BLaER1 (cell line): Measurements from ENCODE around the gene RIN3.

Source experiments
- H3K27ac ChIP-seq: shearing (Covaris generic); formaldehyde crosslinking; 2 replicates; pipeline ENCODE4 v1.8.1; 2022
- H3K27me3 ChIP-seq: shearing (Covaris generic); formaldehyde crosslinking; 2 replicates; pipeline ENCODE4 v1.8.1; 2022
- H3K36me3 ChIP-seq: shearing (Covaris generic); formaldehyde crosslinking; 2 replicates; pipeline ENCODE4 v1.8.1; 2022
- H3K4me1 ChIP-seq: shearing (Covaris generic); formaldehyde crosslinking; 2 replicates; pipeline ENCODE4 v1.8.1; 2022
- H3K4me2 ChIP-seq: shearing (Covaris generic); formaldehyde crosslinking; 2 replicates; pipeline ENCODE4 v1.8.1; 2022
- H3K4me3 ChIP-seq: shearing (Covaris generic); formaldehyde crosslinking; 2 replicates; pipeline ENCODE4 v1.8.1; 2022
- H3K9ac ChIP-seq: shearing (Covaris generic); formaldehyde crosslinking; 2 replicates; pipeline ENCODE4 v1.8.1; 2022
- H3K9me3 ChIP-seq: shearing (Covaris generic); formaldehyde crosslinking; 2 replicates; pipeline ENCODE4 v1.8.1; 2022
- H4K20me1 ChIP-seq: shearing (Covaris generic); formaldehyde crosslinking; 2 replicates; pipeline ENCODE4 v1.8.1; 2022
- Cebpa-rat ChIP-seq: shearing (Covaris generic); IDR thresholded peaks from 2 replicates; pipeline ENCODE4 v1.8.1; 2022

The RIN3 gene

DNA sequence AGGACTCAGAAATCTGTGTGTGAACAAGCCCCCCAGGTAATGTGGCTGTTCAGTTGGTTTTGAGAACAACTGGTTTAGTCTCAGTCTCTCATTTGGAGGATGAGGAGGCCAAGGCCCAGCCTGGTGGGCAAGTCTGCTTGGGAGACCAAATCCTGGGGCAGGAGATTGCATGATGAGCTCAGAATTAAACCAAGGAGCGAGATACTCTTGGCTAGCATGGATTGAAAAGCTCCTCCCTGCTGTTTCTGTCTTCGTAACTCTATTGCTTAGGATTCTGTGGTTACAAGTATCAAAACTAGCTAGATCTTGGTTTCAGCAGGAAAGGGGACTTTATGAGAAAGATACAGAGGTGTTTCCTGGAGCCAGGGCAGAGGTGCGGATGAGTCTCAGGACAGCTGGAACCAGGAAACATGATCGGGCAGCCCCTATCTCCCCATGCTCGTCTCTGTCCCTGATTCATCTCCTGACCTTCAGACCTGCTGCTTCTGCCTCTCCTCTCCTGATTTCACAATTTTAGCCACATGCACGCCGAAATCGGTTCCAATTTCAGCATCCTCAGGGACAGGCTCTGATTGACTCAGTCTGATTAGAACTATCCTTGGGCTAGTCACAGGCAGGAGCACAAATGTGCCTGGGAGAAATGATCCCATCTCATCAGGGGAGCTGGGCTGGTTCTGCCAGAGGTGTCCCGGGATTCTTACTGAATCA, 40.2 kb upstream of the RIN3 start:
- H3K4me3 ChIP-seq: no peak overlapping the region
- H3K27ac ChIP-seq: no peak overlapping the region
- H4K20me1 ChIP-seq: no peaks in the 10 kb centered on the region
- TF ChIP-seq Cebpa-rat: no peak
- peaks cover 12% of the 10 kb centered on the region for H3K4me1 ChIP-seq
- H3K9me3 ChIP-seq: peaks cover 7% of the 10 kb centered on the region; the same call in 1 of the 2 replicates
- H3K4me2 ChIP-seq: peak overlapping the region; percentile 10
- no peaks in the 10 kb centered on the region for H3K27me3 ChIP-seq
- H3K9ac ChIP-seq: no peak overlapping the region
- H3K36me3 ChIP-seq: no peaks in the 10 kb centered on the region

GRCh38 chr14:92473969-92474535, 39.5 kb upstream of the RIN3 start:
- no peak overlapping the region for H3K9ac ChIP-seq
- no peak overlapping the region for H3K4me3 ChIP-seq
- H3K27ac ChIP-seq: no peak overlapping the region
- H3K9me3 ChIP-seq: peaks cover 5% of the 10 kb centered on the region; the same call in 1 of the 2 replicates
- no peaks in the 10 kb centered on the region for H4K20me1 ChIP-seq
- no peak for TF ChIP-seq Cebpa-rat
- H3K27me3 ChIP-seq: no peaks in the 10 kb centered on the region
- H3K4me1 ChIP-seq: peaks cover 12% of the 10 kb centered on the region
- no peak overlapping the region for H3K4me2 ChIP-seq
- H3K36me3 ChIP-seq: no peaks in the 10 kb centered on the region

DNA sequence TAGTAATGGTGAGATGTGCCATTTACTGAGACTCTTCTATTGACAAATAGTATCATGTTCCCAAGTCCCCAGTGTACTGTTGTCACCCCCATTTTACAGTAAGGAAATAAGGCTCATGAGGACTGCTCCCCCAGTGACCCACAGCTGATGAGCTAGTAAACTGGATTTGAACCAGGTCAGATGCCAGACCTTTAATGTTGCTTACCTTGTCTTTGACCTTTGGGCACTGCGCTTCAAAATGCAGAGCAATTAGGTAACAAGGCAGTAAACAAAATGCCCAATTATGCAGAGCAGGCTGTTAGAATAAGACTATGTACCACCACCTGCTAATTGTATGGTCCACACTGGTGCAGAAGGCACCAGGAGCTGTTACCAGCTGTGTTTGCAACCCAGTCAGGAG, 38.5 kb upstream of the RIN3 start:
- no peaks in the 10 kb centered on the region for H3K36me3 ChIP-seq
- no peaks in the 10 kb centered on the region for H4K20me1 ChIP-seq
- H3K4me2 ChIP-seq: no peak overlapping the region
- H3K9ac ChIP-seq: no peak overlapping the region
- no peak overlapping the region for H3K27ac ChIP-seq
- H3K4me3 ChIP-seq: no peak overlapping the region
- no peaks in the 10 kb centered on the region for H3K27me3 ChIP-seq
- peaks cover 12% of the 10 kb centered on the region for H3K4me1 ChIP-seq
- H3K9me3 ChIP-seq: 0 out of 2 replicates have a peak, but pooled peaks cover 3% of the 10 kb centered on the region
- TF ChIP-seq Cebpa-rat: no peak

DNA sequence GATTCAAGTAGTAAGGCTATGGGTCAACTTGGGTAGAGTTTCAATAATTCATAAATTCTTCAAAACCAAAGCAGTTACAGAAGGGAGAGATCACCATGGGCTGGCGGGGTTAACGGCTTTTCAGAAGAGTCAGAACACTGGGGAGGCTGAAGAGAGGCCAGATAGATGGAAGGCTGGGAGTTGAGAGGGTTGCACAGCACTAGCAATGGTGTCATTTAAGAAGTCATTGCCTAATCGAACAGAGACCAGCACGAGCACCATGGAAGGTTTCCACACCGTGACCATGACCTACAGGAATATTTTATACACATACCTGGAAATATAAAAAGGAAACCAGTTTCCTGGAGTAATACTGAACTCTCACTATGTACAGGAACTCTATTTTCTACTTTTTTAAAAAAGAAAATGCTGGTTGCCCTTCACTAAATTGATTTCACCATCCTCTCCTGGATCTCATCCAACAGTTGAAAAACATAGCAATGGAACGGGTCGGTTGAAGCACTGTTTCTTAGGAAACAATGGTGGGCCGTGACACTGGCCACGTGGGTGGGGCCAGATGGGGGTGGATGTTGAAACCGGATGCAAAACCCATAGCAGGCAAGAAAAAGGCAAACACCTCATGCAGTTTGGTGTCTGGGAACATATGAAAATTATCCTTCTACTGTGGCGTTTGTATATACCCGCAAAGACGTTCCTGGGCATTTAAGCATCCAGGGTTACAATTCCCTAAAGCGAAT, 38.0 kb upstream of the RIN3 start:
- Histone ChIP-seq H3K36me3 (no peaks in the 10 kb centered on the region), H3K4me3 (no peak overlapping the region), H3K4me1 (peaks cover 12% of the 10 kb centered on the region), H3K9me3 (0 out of 2 replicates have a peak, but pooled peaks cover 3% of the 10 kb centered on the region), H3K27ac (no peak overlapping the region), H3K9ac (no peak overlapping the region), H3K4me2 (no peak overlapping the region), H4K20me1 (no peaks in the 10 kb centered on the region), H3K27me3 (no peaks in the 10 kb centered on the region)
- no peak for TF ChIP-seq Cebpa-rat

GRCh38 chr14:92480856-92481255, 32.7 kb upstream of the RIN3 start:
- Histone ChIP-seq H3K4me3 (no peak overlapping the region), H3K27ac (no peak overlapping the region), H3K27me3 (no peaks in the 10 kb centered on the region), H3K36me3 (no peaks in the 10 kb centered on the region), H3K9me3 (0 out of 2 replicates have a peak, but pooled peaks cover 3% of the 10 kb centered on the region), H3K4me2 (no peak overlapping the region), H4K20me1 (no peaks in the 10 kb centered on the region), H3K9ac (no peak overlapping the region), H3K4me1 (no peaks in the 10 kb centered on the region)
- no peak for TF ChIP-seq Cebpa-rat

DNA sequence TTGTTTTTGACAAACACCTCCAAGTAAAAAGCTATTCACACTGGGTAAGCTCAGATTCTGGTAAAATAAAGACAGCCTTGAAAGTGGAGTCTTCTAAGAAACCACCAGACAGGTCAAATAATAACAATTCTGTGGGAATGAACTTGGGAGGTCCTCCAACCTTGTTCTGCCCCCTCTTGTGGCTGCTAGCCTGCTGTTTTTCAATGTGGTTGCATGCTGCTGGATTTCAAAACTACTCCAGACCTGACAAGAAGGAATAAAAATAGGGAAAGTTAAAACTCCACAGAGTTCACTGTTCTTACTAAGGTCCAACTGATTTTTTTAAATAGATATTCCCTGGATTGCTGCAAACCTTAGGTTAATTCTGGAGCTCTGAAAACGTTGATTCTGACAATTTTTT, 32.2 kb upstream of the RIN3 start:
- H4K20me1 ChIP-seq: no peaks in the 10 kb centered on the region
- H3K4me2 ChIP-seq: no peak overlapping the region
- no peak overlapping the region for H3K9ac ChIP-seq
- H3K9me3 ChIP-seq: 0 out of 2 replicates have a peak, but pooled peaks cover 3% of the 10 kb centered on the region
- H3K27me3 ChIP-seq: no peaks in the 10 kb centered on the region
- H3K4me1 ChIP-seq: no peaks in the 10 kb centered on the region
- H3K4me3 ChIP-seq: no peak overlapping the region
- no peak for TF ChIP-seq Cebpa-rat
- H3K27ac ChIP-seq: no peak overlapping the region
- no peaks in the 10 kb centered on the region for H3K36me3 ChIP-seq

DNA sequence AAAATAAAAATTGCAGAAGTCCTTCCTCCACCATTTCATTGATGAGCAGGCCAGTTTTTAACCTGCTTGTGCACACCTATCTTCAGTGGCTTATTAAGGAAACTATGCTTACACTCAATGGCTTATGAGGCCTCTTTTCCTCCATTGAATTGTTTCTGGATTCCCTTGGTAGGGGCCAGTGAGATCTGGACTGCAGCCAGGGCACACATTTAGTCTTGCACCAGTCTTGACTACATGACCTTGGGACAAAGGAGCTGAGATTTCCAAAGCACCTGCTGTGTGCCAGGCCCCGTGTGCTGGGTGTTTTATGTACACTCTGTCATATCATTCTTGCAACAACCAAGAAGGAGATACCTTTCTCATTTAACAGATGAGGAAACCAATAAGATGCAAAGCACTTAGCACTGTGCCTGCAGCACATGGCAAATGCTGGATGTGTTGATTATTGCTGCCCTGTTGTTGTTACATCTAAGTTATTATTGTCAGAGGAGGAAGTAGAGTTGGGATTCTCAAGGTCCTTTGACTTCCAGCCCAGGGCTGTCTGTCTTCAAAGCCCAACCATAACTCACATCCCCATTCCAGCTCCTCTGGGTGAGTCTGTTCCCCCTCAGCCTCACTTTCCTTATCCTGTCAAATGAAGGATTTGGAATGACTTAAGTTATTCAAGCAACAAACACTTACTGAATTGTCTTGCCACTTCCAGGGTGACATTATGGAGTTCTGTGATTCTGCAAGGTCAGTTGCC, 31.6 kb upstream of the RIN3 start:
- no peaks in the 10 kb centered on the region for H3K27me3 ChIP-seq
- no peaks in the 10 kb centered on the region for H4K20me1 ChIP-seq
- H3K9me3 ChIP-seq: 0 out of 2 replicates have a peak, but pooled peaks cover 3% of the 10 kb centered on the region
- H3K9ac ChIP-seq: no peak overlapping the region
- no peak for TF ChIP-seq Cebpa-rat
- H3K4me3 ChIP-seq: no peak overlapping the region
- no peaks in the 10 kb centered on the region for H3K4me1 ChIP-seq
- no peaks in the 10 kb centered on the region for H3K36me3 ChIP-seq
- H3K27ac ChIP-seq: no peak overlapping the region
- no peak overlapping the region for H3K4me2 ChIP-seq

DNA sequence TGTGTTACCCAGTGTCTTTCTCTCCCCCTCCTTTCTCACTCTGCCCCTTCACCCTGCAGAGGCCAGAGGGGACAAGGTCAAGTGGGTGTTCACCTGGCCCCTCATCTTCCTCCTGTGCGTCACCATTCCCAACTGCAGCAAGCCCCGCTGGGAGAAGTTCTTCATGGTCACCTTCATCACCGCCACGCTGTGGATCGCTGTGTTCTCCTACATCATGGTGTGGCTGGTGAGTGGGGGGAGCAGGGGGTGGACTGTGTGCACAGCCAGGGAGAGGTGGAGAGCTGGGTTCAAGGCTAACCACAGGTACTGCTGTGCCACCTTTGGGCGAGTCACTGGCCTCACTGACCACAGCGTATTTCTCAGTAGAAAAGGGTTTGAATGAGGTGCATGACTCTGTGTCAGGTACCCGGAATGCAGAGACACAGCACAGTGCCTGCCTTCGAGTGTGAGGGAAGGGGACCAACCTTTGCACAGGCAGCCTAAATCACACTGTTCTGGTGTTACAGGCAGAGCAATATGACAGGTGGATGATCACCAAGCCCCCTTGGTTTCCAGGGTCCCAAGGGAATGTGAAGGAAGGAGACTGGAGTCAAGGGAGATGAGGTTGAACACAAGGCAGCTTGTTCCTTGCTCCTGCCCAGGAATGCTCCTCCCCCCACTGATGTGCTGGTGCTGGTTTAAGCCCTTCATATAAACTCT, 30.8 kb upstream of the RIN3 start:
- Histone ChIP-seq H3K9ac (no peak overlapping the region), H3K9me3 (0 out of 2 replicates have a peak, but pooled peaks cover 3% of the 10 kb centered on the region), H3K4me2 (no peak overlapping the region), H3K4me3 (no peak overlapping the region), H3K27me3 (no peaks in the 10 kb centered on the region), H3K4me1 (peaks cover 7% of the 10 kb centered on the region), H3K36me3 (no peaks in the 10 kb centered on the region), H4K20me1 (no peaks in the 10 kb centered on the region), H3K27ac (no peak overlapping the region)
- TF ChIP-seq Cebpa-rat: no peak

GRCh38 chr14:92484132-92484823, 29.3 kb upstream of the RIN3 start:
- H3K4me3 ChIP-seq: no peak overlapping the region
- no peaks in the 10 kb centered on the region for H3K36me3 ChIP-seq
- TF ChIP-seq Cebpa-rat: no peak
- H3K27ac ChIP-seq: no peak overlapping the region
- H3K27me3 ChIP-seq: no peaks in the 10 kb centered on the region
- no peak overlapping the region for H3K9ac ChIP-seq
- peaks cover 15% of the 10 kb centered on the region for H3K4me1 ChIP-seq
- no peaks in the 10 kb centered on the region for H4K20me1 ChIP-seq
- no peaks in the 10 kb centered on the region for H3K9me3 ChIP-seq
- no peak overlapping the region for H3K4me2 ChIP-seq
